ENCODE measurements around the gene HACE1. TPM values are rescaled to one million over a fixed set of nuclear protein-coding genes. Genes with fewer than 3 reads are reported as not detected.

Gene HACE1
- total RNA-seq, 2 donors from 2014 or later: 13.5 to 16.6 TPM

- Histone ChIP-seq H3K9me3 (no peaks in the 10 kb centered on the region), H3K36me3 (replicated peaks in 1 of 2; ENCODE audit: insufficient read depth in 1 of 2, low read depth in 2 of 2) (no peaks in the 10 kb centered on the region), H3K4me3 (no peak overlapping the region), H3K4me1 (no peaks in the 10 kb centered on the region), H3K27ac (no peak overlapping the region), H3K27me3 (no peaks in the 10 kb centered on the region)
- intact Hi-C loops (cut with DNase I): no loop called here
- TF ChIP-seq POLR2A (IDR thresholded peaks at IDR 0.05) (no peak), CTCF (IDR thresholded peaks at IDR 0.05) (no peak)
- 57 to 60% methylated on average over 3 of the region's 3 CpGs for WGBS, 2 donors
- ATAC-seq (no peak), DNase-seq (no peak)
These were observed 171.3 kb downstream of the HACE1 start for GRCh38 chr6:104688283-104688969.

- ATAC-seq: peak; percentile 50
- no peak overlapping the region for H3K4me3 ChIP-seq
- H3K9me3 ChIP-seq: no peaks in the 10 kb centered on the region
- 55 to 60% methylated on average over 6 of the region's 6 CpGs for WGBS, 2 donors
- no peaks in the 10 kb centered on the region for H3K36me3 ChIP-seq (replicated peaks in 1 of 2; ENCODE audit: insufficient read depth in 1 of 2, low read depth in 2 of 2)
- no peaks in the 10 kb centered on the region for H3K27me3 ChIP-seq
- DNase-seq: peak in 1 of 4 donors; percentile 20
- peak overlapping the region in 1 of 4 donors; percentile 26 for H3K27ac ChIP-seq
- intact Hi-C loops (cut with DNase I): no loop called here
- H3K4me1 ChIP-seq: no peaks in the 10 kb centered on the region
- TF ChIP-seq POLR2A (IDR thresholded peaks at IDR 0.05) (no peak), CTCF (IDR thresholded peaks at IDR 0.05) (no peak)
These were observed 173.1 kb downstream of the HACE1 start for GRCh38 chr6:104686550-104687175.

- no peaks in the 10 kb centered on the region for H3K27me3 ChIP-seq
- WGBS, 2 donors: 33 to 43% methylated on average over 6 of the region's 6 CpGs
- H3K36me3 ChIP-seq (replicated peaks in 1 of 2; ENCODE audit: insufficient read depth in 1 of 2, low read depth in 2 of 2): no peaks in the 10 kb centered on the region
- peak; percentile 54 for ATAC-seq
- H3K9me3 ChIP-seq: no peaks in the 10 kb centered on the region
- peak overlapping the region in 1 of 4 donors; percentile 26 for H3K27ac ChIP-seq
- DNase-seq: no peak
- TF ChIP-seq POLR2A (IDR thresholded peaks at IDR 0.05) (no peak), CTCF (IDR thresholded peaks at IDR 0.05) (no peak)
- intact Hi-C loops (cut with DNase I): no loop called here
- H3K4me1 ChIP-seq: no peaks in the 10 kb centered on the region
- H3K4me3 ChIP-seq: no peak overlapping the region
These were observed 173.7 kb downstream of the HACE1 start for GRCh38 chr6:104685871-104686549.

GRCh38 chr6:104684911-104685415 lies 174.8 kb downstream of the HACE1 start:
- intact Hi-C loops (cut with DNase I): no loop called here
- Histone ChIP-seq H3K27ac (no peak overlapping the region), H3K27me3 (no peaks in the 10 kb centered on the region), H3K4me1 (no peaks in the 10 kb centered on the region), H3K9me3 (no peaks in the 10 kb centered on the region), H3K36me3 (replicated peaks in 1 of 2; ENCODE audit: insufficient read depth in 1 of 2, low read depth in 2 of 2) (no peaks in the 10 kb centered on the region), H3K4me3 (no peak overlapping the region)
- no peak for ATAC-seq
- TF ChIP-seq CTCF (IDR thresholded peaks at IDR 0.05) (no peak), POLR2A (IDR thresholded peaks at IDR 0.05) (no peak)
- DNase-seq: no peak
- 85 to 100% methylated on average over 2 of the region's 2 CpGs for WGBS, 2 donors

All from body of pancreas (tissue), 4 donors.